HCT116 (cell line): Measurements from ENCODE around the gene CCL1.

Experiments
- ELF1 ChIP-seq: IDR thresholded peaks from 2 replicates; pipeline ENCODE4 v1.6.1; 2012; ENCODE audit warnings: low read depth, borderline replicate concordance
- EZH2 ChIP-seq: fragments of 200-600 bp; sonication (generic); IDR thresholded peaks from 2 replicates; pipeline ENCODE4 v1.6.1; 2017; ENCODE audit warnings: antibody characterized with exemption, mixed run types
- FOSL1 ChIP-seq: IDR thresholded peaks from 2 replicates; pipeline ENCODE4 v1.6.1; 2012; ENCODE audit warnings: low read depth
- JUND ChIP-seq: IDR thresholded peaks from 2 replicates; pipeline ENCODE4 v1.6.1; 2012
- POLR2A ChIP-seq: IDR thresholded peaks from 2 replicates; pipeline ENCODE4 v1.7.0; 2011; ENCODE audit warnings: borderline replicate concordance; ENCODE audit not compliant: insufficient read depth, insufficient read length; ENCODE audit errors: extremely low read depth
- POLR2AphosphoS5 ChIP-seq: IDR thresholded peaks from 2 replicates; pipeline ENCODE4 v1.6.1; 2011; ENCODE audit warnings: mild to moderate bottlenecking, low read depth, low read length, moderate library complexity
- RAD21 ChIP-seq: IDR thresholded peaks from 2 replicates; pipeline ENCODE4 v1.6.1; 2012; ENCODE audit warnings: low read depth, mild to moderate bottlenecking
- REST ChIP-seq: IDR thresholded peaks from 2 replicates; pipeline ENCODE4 v1.6.1; 2012; ENCODE audit warnings: low read depth
- SIN3A ChIP-seq: IDR thresholded peaks from 2 replicates; pipeline ENCODE4 v1.6.1; 2012; ENCODE audit warnings: low read depth
- YY1 ChIP-seq: IDR thresholded peaks from 2 replicates; pipeline ENCODE4 v1.6.1; 2011; ENCODE audit warnings: low read length, low read depth, moderate library complexity, mild to moderate bottlenecking; ENCODE audit not compliant: insufficient replicate concordance; ENCODE audit errors: extremely low read depth
- ZNF274 ChIP-seq: fragments of 200-500 bp; sonication (Bioruptor generic); IDR thresholded peaks from 2 replicates; pipeline ENCODE4 v1.6.1; 2014; ENCODE audit warnings: mild to moderate bottlenecking, low read depth, low read length, inconsistent platforms
- TF ChIP-seq, protein P1 (sequence below), 3 experiments: fragments of 200-600 bp in 1 of 3; sonication (generic) in 1 of 3; IDR thresholded peaks in 2 of 3; conservative IDR thresholded peaks in 1 of 3; 2 replicates each; pipeline ENCODE4 v1.5.1; 2012 to 2017; ENCODE audit warnings: low read depth in 2 of 3, low read length in 2 of 3, antibody characterized with exemption in 1 of 3, borderline replicate concordance in 1 of 3, control low read depth in 1 of 3, mild to moderate bottlenecking in 1 of 3, mixed read lengths in 1 of 3, mixed run types in 1 of 3, moderate library complexity in 1 of 3; ENCODE audit not compliant: insufficient read depth in 1 of 3
- TF ChIP-seq, protein P2 (sequence below): IDR thresholded peaks from 2 replicates; pipeline ENCODE4 v1.6.1; 2011; ENCODE audit warnings: mild to moderate bottlenecking, low read length, moderate library complexity; ENCODE audit not compliant: insufficient replicate concordance; ENCODE audit errors: extremely low read depth
- TF ChIP-seq, protein P3 (sequence below): IDR thresholded peaks from 2 replicates; pipeline ENCODE4 v1.6.1; 2012

DNA sequence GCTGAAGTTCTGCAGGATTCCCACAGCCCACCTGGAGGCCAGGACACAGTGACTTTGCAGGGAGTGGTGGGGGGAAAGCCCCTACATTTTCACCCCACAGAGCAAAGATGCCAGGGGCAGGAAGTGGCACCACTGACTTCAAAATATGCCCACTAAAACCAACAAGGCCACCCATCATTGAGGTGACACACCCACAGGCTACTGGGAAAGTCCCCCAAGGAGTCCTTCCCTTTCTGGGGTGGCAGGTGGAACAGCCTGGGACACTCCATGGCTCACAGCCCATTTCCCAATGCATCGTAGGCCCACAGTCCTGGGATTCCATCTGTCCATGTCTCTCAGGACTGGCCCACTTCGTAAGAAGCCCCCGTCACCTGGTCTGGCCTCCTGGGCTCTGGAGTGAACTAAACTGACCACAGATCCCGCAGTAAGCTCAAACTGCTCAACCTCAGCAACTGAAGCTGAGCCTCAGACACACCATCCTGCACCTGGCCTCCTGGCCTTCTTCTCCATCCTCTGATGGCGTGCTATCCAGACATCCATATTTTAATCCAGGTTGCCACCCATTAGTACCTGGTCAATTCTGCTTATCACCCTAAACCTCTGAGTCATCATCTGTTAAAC, 7.5 kb upstream of the CCL1 start:
- TF ChIP-seq, protein P1, sequence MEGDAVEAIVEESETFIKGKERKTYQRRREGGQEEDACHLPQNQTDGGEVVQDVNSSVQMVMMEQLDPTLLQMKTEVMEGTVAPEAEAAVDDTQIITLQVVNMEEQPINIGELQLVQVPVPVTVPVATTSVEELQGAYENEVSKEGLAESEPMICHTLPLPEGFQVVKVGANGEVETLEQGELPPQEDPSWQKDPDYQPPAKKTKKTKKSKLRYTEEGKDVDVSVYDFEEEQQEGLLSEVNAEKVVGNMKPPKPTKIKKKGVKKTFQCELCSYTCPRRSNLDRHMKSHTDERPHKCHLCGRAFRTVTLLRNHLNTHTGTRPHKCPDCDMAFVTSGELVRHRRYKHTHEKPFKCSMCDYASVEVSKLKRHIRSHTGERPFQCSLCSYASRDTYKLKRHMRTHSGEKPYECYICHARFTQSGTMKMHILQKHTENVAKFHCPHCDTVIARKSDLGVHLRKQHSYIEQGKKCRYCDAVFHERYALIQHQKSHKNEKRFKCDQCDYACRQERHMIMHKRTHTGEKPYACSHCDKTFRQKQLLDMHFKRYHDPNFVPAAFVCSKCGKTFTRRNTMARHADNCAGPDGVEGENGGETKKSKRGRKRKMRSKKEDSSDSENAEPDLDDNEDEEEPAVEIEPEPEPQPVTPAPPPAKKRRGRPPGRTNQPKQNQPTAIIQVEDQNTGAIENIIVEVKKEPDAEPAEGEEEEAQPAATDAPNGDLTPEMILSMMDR (IDR thresholded peaks at IDR 0.05 in 2 of 3, conservative IDR thresholded peaks at IDR 0.05 in 1 of 3; ENCODE audit: borderline replicate concordance in 1 of 3, insufficient read depth in 1 of 3, low read depth in 2 of 3, low read length in 2 of 3) = no peak
- TF ChIP-seq EZH2 = no peak
- no peak for TF ChIP-seq YY1
- no peak for TF ChIP-seq POLR2AphosphoS5
- no peak for TF ChIP-seq FOSL1
- TF ChIP-seq, protein P2, sequence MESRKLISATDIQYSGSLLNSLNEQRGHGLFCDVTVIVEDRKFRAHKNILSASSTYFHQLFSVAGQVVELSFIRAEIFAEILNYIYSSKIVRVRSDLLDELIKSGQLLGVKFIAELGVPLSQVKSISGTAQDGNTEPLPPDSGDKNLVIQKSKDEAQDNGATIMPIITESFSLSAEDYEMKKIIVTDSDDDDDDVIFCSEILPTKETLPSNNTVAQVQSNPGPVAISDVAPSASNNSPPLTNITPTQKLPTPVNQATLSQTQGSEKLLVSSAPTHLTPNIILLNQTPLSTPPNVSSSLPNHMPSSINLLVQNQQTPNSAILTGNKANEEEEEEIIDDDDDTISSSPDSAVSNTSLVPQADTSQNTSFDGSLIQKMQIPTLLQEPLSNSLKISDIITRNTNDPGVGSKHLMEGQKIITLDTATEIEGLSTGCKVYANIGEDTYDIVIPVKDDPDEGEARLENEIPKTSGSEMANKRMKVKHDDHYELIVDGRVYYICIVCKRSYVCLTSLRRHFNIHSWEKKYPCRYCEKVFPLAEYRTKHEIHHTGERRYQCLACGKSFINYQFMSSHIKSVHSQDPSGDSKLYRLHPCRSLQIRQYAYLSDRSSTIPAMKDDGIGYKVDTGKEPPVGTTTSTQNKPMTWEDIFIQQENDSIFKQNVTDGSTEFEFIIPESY = no peak
- TF ChIP-seq JUND = no peak
- no peak for TF ChIP-seq RAD21
- TF ChIP-seq, protein P3, sequence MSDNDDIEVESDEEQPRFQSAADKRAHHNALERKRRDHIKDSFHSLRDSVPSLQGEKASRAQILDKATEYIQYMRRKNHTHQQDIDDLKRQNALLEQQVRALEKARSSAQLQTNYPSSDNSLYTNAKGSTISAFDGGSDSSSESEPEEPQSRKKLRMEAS = no peak
- no peak for TF ChIP-seq POLR2A
- TF ChIP-seq SIN3A = no peak
- TF ChIP-seq REST = no peak
- no peak for TF ChIP-seq ZNF274
- TF ChIP-seq ELF1 = no peak
